GM21381 (cell line): ENCODE results near the gene CKB.
A peak's percentile ranks its signal among the peaks of the same experiment; 100 is the strongest.
"Not testable (repeated sequence)": the region's sequence is repeated elsewhere in the genome, so short reads cannot be mapped to it uniquely, and the experiment has no call there.

Experiments
- ATAC-seq: cut with Tn5 transposase; IDR thresholded peaks from one replicate; pipeline ENCODE4 v1.9.1; 2021; ENCODE audit warnings: mild to moderate bottlenecking, moderate library complexity; ENCODE audit not compliant: unreplicated experiment

CKB gene

GRCh38 chr14:103514596-103515421 lies 7.8 kb downstream of the CKB start:
- ATAC-seq = no peak

- no peak for ATAC-seq
These were observed 9.7 kb downstream of the CKB start for GRCh38 chr14:103512701-103513611.

GRCh38 chr14:103512180-103512579 lies 10.4 kb downstream of the CKB start:
- not testable (repeated sequence) for ATAC-seq

- ATAC-seq = no peak
These were observed 11.6 kb downstream of the CKB start for GRCh38 chr14:103510724-103511693.

GRCh38 chr14:103509864-103510723 lies 12.5 kb downstream of the CKB start:
- no peak for ATAC-seq

GRCh38 chr14:103508521-103509329 lies 13.9 kb downstream of the CKB start:
- ATAC-seq = no peak

GRCh38 chr14:103507751-103508150 lies 14.9 kb downstream of the CKB start:
- no peak for ATAC-seq

GRCh38 chr14:103504991-103505565 lies 17.6 kb downstream of the CKB start:
- ATAC-seq = no peak

- ATAC-seq = no peak
These were observed 19.3 kb downstream of the CKB start for GRCh38 chr14:103503296-103503695.

- ATAC-seq = no peak
These were observed 19.8 kb downstream of the CKB start for GRCh38 chr14:103502877-103503276.

GRCh38 chr14:103501921-103502669 lies 20.5 kb downstream of the CKB start:
- no peak for ATAC-seq

- no peak for ATAC-seq
These were observed 21.4 kb downstream of the CKB start for GRCh38 chr14:103501041-103501870.

GRCh38 chr14:103500148-103500990 lies 22.3 kb downstream of the CKB start:
- peak; percentile 54 for ATAC-seq

GRCh38 chr14:103499709-103500108 lies 22.9 kb downstream of the CKB start:
- no peak for ATAC-seq

- ATAC-seq = no peak
These were observed 25.9 kb downstream of the CKB start for GRCh38 chr14:103496776-103497175.

- ATAC-seq = no peak
These were observed 26.8 kb downstream of the CKB start for GRCh38 chr14:103495854-103496253.
